ENCODE measurements around the gene SLC12A2. TPM values are rescaled to one million over a fixed set of nuclear protein-coding genes. Genes with fewer than 3 reads are reported as not detected.

The SLC12A2 gene
- total and polyA plus RNA-seq, 2 experiments from 2014 or later = 6.6 to 16.1 TPM

GRCh38 chr5:128097781-128098180, 14.2 kb downstream of the SLC12A2 start:
- Histone ChIP-seq H3K4me1 (ENCODE audit: insufficient read depth) (peaks cover 12% of the 10 kb centered on the region), H3K9me2 (ENCODE audit: insufficient read depth) (no peaks in the 10 kb centered on the region), H3F3A (ENCODE audit: insufficient read depth) (no peaks in the 10 kb centered on the region), H3K79me2 (ENCODE audit: insufficient read depth) (peaks cover 42% of the 10 kb centered on the region), H3K27ac (no peak overlapping the region), H2AFZ (no peak overlapping the region), H3K4me2 (ENCODE audit: unreplicated experiment) (no peak overlapping the region), H3K36me3 (ENCODE audit: low read depth) (peaks cover 6% of the 10 kb centered on the region; the same call in 1 of the 2 replicates), H4K20me1 (ENCODE audit: insufficient read depth) (no peaks in the 10 kb centered on the region), H3K9me3 (ENCODE audit: low read depth) (peaks cover 7% of the 10 kb centered on the region), H3K4me3 (no peak overlapping the region), H3K27me3 (replicated peaks; ENCODE audit: insufficient read depth) (no peaks in the 10 kb centered on the region), H3K9ac (no peak overlapping the region)
- no peak for TF ChIP-seq EZH2 (IDR thresholded peaks at IDR 0.05; ENCODE audit: insufficient read depth, poor library complexity, severe bottlenecking)
- no peak for TF ChIP-seq EZH2phosphoT487 (IDR thresholded peaks at IDR 0.05; ENCODE audit: insufficient read depth, low read depth)
- DNase-seq = no peak
- in situ Hi-C loops (cut with MboI) = no loop called here

GRCh38 chr5:128099944-128100343, 16.4 kb downstream of the SLC12A2 start:
- in situ Hi-C loops (cut with MboI) = no loop called here
- Histone ChIP-seq H3K9me2 (ENCODE audit: insufficient read depth) (no peaks in the 10 kb centered on the region), H3K4me1 (ENCODE audit: insufficient read depth) (peaks cover 12% of the 10 kb centered on the region), H3K9ac (no peak overlapping the region), H3F3A (ENCODE audit: insufficient read depth) (no peaks in the 10 kb centered on the region), H3K27me3 (replicated peaks; ENCODE audit: insufficient read depth) (no peaks in the 10 kb centered on the region), H3K4me3 (no peak overlapping the region), H3K9me3 (ENCODE audit: low read depth) (peaks cover 7% of the 10 kb centered on the region), H3K79me2 (ENCODE audit: insufficient read depth) (peaks cover 49% of the 10 kb centered on the region), H3K36me3 (ENCODE audit: low read depth) (peaks cover 6% of the 10 kb centered on the region; the same call in 1 of the 2 replicates), H4K20me1 (ENCODE audit: insufficient read depth) (no peaks in the 10 kb centered on the region), H3K27ac (no peak overlapping the region), H2AFZ (no peak overlapping the region), H3K4me2 (ENCODE audit: unreplicated experiment) (no peak overlapping the region)
- 85 to 89% methylated on average over 5 of the region's 5 CpGs for WGBS, 2 experiments (ENCODE audit: low coverage in 1 of 2, low lambda C conversion rate in 2 of 2, missing lambda C conversion rate in 2 of 2)
- DNase-seq = no peak
- TF ChIP-seq EZH2phosphoT487 (IDR thresholded peaks at IDR 0.05; ENCODE audit: insufficient read depth, low read depth) (no peak), EZH2 (IDR thresholded peaks at IDR 0.05; ENCODE audit: insufficient read depth, poor library complexity, severe bottlenecking) (no peak)

GRCh38 chr5:128100860-128101557, 17.4 kb downstream of the SLC12A2 start:
- H4K20me1 ChIP-seq (ENCODE audit: insufficient read depth) = no peaks in the 10 kb centered on the region
- in situ Hi-C loops (cut with MboI) = no loop called here
- peaks cover 7% of the 10 kb centered on the region for H3K9me3 ChIP-seq (ENCODE audit: low read depth)
- H3F3A ChIP-seq (ENCODE audit: insufficient read depth) = no peaks in the 10 kb centered on the region
- peaks cover 41% of the 10 kb centered on the region for H3K79me2 ChIP-seq (ENCODE audit: insufficient read depth)
- no peak overlapping the region for H3K4me3 ChIP-seq
- no peak for TF ChIP-seq EZH2 (IDR thresholded peaks at IDR 0.05; ENCODE audit: insufficient read depth, poor library complexity, severe bottlenecking)
- no peak for TF ChIP-seq EZH2phosphoT487 (IDR thresholded peaks at IDR 0.05; ENCODE audit: insufficient read depth, low read depth)
- H3K36me3 ChIP-seq (ENCODE audit: low read depth) = peaks cover 6% of the 10 kb centered on the region; the same call in 1 of the 2 replicates
- no peak overlapping the region for H3K9ac ChIP-seq
- H3K4me2 ChIP-seq (ENCODE audit: unreplicated experiment) = no peak overlapping the region
- H3K27me3 ChIP-seq (replicated peaks; ENCODE audit: insufficient read depth) = no peaks in the 10 kb centered on the region
- no peak overlapping the region for H3K27ac ChIP-seq
- WGBS, 2 experiments (ENCODE audit: low coverage in 1 of 2, low lambda C conversion rate in 2 of 2, missing lambda C conversion rate in 2 of 2) = 88 to 91% methylated on average over 5 of the region's 5 CpGs
- peaks cover 12% of the 10 kb centered on the region for H3K4me1 ChIP-seq (ENCODE audit: insufficient read depth)
- no peaks in the 10 kb centered on the region for H3K9me2 ChIP-seq (ENCODE audit: insufficient read depth)
- no peak for DNase-seq
- no peak overlapping the region for H2AFZ ChIP-seq

GRCh38 chr5:128101676-128102075, 18.1 kb downstream of the SLC12A2 start:
- peak; percentile 67 for DNase-seq
- Histone ChIP-seq H3K27me3 (replicated peaks; ENCODE audit: insufficient read depth) (no peaks in the 10 kb centered on the region), H3K4me3 (no peak overlapping the region), H3K9me3 (ENCODE audit: low read depth) (peaks cover 7% of the 10 kb centered on the region), H3K9me2 (ENCODE audit: insufficient read depth) (no peaks in the 10 kb centered on the region), H4K20me1 (ENCODE audit: insufficient read depth) (no peaks in the 10 kb centered on the region), H3K27ac (no peak overlapping the region), H3F3A (ENCODE audit: insufficient read depth) (no peaks in the 10 kb centered on the region), H3K36me3 (ENCODE audit: low read depth) (peaks cover 6% of the 10 kb centered on the region; the same call in 1 of the 2 replicates), H3K4me2 (ENCODE audit: unreplicated experiment) (peak overlapping the region; percentile 1), H3K9ac (no peak overlapping the region), H2AFZ (no peak overlapping the region), H3K79me2 (ENCODE audit: insufficient read depth) (peaks cover 37% of the 10 kb centered on the region), H3K4me1 (ENCODE audit: insufficient read depth) (peaks cover 17% of the 10 kb centered on the region)
- in situ Hi-C loops (cut with MboI) = no loop called here
- TF ChIP-seq EZH2 (IDR thresholded peaks at IDR 0.05; ENCODE audit: insufficient read depth, poor library complexity, severe bottlenecking) (no peak), EZH2phosphoT487 (IDR thresholded peaks at IDR 0.05; ENCODE audit: insufficient read depth, low read depth) (no peak)
- 85 to 86% methylated on average over 1 of the region's 1 CpG for WGBS, 2 experiments (ENCODE audit: low coverage in 1 of 2, low lambda C conversion rate in 2 of 2, missing lambda C conversion rate in 2 of 2)

Measured in GM23248 (cell line).